SK-N-SH (cell line): ENCODE data around the gene MKS1.

Experiments used
- CTCF ChIP-seq: fragments of 200-600 bp; sonication (generic); IDR thresholded peaks from 2 replicates; pipeline ENCODE4 v1.6.1; 2017; ENCODE audit warnings: antibody characterized with exemption, mild to moderate bottlenecking, moderate library complexity
- GATA2 ChIP-seq: sonication (generic); formaldehyde crosslinking; IDR thresholded peaks from 2 replicates; pipeline ENCODE4 v1.5.0; 2020; ENCODE audit warnings: mild to moderate bottlenecking, missing genetic modification reagents
- SIN3A ChIP-seq: IDR thresholded peaks from 2 replicates; pipeline ENCODE4 v1.6.1; 2012; ENCODE audit warnings: low read depth, mild to moderate bottlenecking, low read length, moderate library complexity, borderline replicate concordance

- no peak for TF ChIP-seq CTCF
- no peak for TF ChIP-seq GATA2 (CRISPR knock-in tag)
- TF ChIP-seq SIN3A = no peak
Observed at GRCh38 chr17:58265271-58265670, 46.2 kb upstream of the MKS1 start.
